Astrocyte (in vitro differentiated cells and primary cell): ENCODE results near the gene IGFBP2. TPM values are rescaled to one million over a fixed set of nuclear protein-coding genes. Genes with fewer than 3 reads are reported as not detected.

Experiments used
- DNase-seq: peaks from one replicate; pipeline ENCODE4 v3.0.0-alpha.2; 2010; ENCODE audit warnings: low read depth
- FAIRE-seq: peaks from 2 replicates; lab custom pipeline; 2011; peaks lifted over from hg19 to GRCh38; lab: Jason Lieb, UNC
- H2AFZ ChIP-seq: 2 replicates; pipeline ENCODE4 v1.6.0; 2012; ENCODE audit warnings: low read depth, low read length, inconsistent platforms
- H3K27ac ChIP-seq: 2 replicates; pipeline ENCODE4 v1.5.1; 2011; ENCODE audit warnings: low read depth, low read length, inconsistent platforms
- H3K27me3 ChIP-seq: 2 replicates; pipeline ENCODE4 v1.6.0; 2011; ENCODE audit warnings: low read length, inconsistent platforms; ENCODE audit not compliant: insufficient read depth
- H3K36me3 ChIP-seq: 2 replicates; pipeline ENCODE4 v1.5.1; 2011; ENCODE audit warnings: low read length, inconsistent platforms; ENCODE audit not compliant: insufficient read depth
- H3K4me1 ChIP-seq: 2 replicates; pipeline ENCODE4 v1.5.1; 2011; ENCODE audit warnings: low read length, inconsistent platforms; ENCODE audit not compliant: insufficient read depth
- H3K4me2 ChIP-seq: 2 replicates; pipeline ENCODE4 v1.6.0; 2012; ENCODE audit warnings: low read length, inconsistent platforms
- H3K4me3 ChIP-seq: 2 replicates; pipeline ENCODE4 v1.5.1; 2011; ENCODE audit warnings: low read depth, mild to moderate bottlenecking, low read length, inconsistent platforms; ENCODE audit not compliant: insufficient read depth
- H3K79me2 ChIP-seq: 2 replicates; pipeline ENCODE4 v1.6.0; 2012; ENCODE audit warnings: mild to moderate bottlenecking, low read length, inconsistent platforms; ENCODE audit not compliant: insufficient read depth
- H3K9ac ChIP-seq: 2 replicates; pipeline ENCODE4 v1.6.0; 2012; ENCODE audit warnings: mild to moderate bottlenecking, low read length, inconsistent platforms
- H3K9me3 ChIP-seq: 2 replicates; pipeline ENCODE4 v1.5.1; 2012; ENCODE audit warnings: low read depth, mild to moderate bottlenecking, low read length, inconsistent platforms; ENCODE audit not compliant: insufficient read depth
- H4K20me1 ChIP-seq: 2 replicates; pipeline ENCODE4 v1.6.0; 2012; ENCODE audit warnings: low read length, inconsistent platforms; ENCODE audit not compliant: insufficient read depth
- H3K27ac Mint-ChIP-seq: one replicate; pipeline ENCODE4 v1.8.0; 2021; ENCODE audit warnings: mild to moderate bottlenecking, mixed read lengths; ENCODE audit not compliant: unreplicated experiment
- H3K27me3 Mint-ChIP-seq: one replicate; pipeline ENCODE4 v1.8.0; 2021; ENCODE audit warnings: low read depth, mixed read lengths; ENCODE audit not compliant: unreplicated experiment
- H3K36me3 Mint-ChIP-seq: one replicate; pipeline ENCODE4 v1.8.0; 2021; ENCODE audit warnings: low read depth, mixed read lengths; ENCODE audit not compliant: unreplicated experiment
- H3K4me1 Mint-ChIP-seq: one replicate; pipeline ENCODE4 v1.8.0; 2021; ENCODE audit warnings: low read depth, mixed read lengths; ENCODE audit not compliant: unreplicated experiment
- H3K4me3 Mint-ChIP-seq: one replicate; pipeline ENCODE4 v1.8.0; 2021; ENCODE audit warnings: mild to moderate bottlenecking, moderate library complexity, mixed read lengths; ENCODE audit not compliant: unreplicated experiment
- H3K9me3 Mint-ChIP-seq: one replicate; pipeline ENCODE4 v1.8.0; 2021; ENCODE audit warnings: mild to moderate bottlenecking, mixed read lengths; ENCODE audit not compliant: unreplicated experiment
- EZH2 ChIP-seq: IDR thresholded peaks from 2 replicates; pipeline ENCODE4 v1.6.1; 2012; ENCODE audit warnings: mild to moderate bottlenecking, low read length, inconsistent platforms; ENCODE audit not compliant: insufficient read depth
- total RNA-seq: library from RNA; stranded (reverse); gene quantifications from 2 replicates; pipeline ENCODE4 v1.2.1, GENCODE V29; 2021
- TF ChIP-seq, protein P1 (sequence below): IDR thresholded peaks from 2 replicates; pipeline ENCODE4 v1.5.1; 2011; ENCODE audit warnings: low read depth, mild to moderate bottlenecking, inconsistent platforms, low read length, moderate library complexity; ENCODE audit not compliant: insufficient read depth

IGFBP2 gene
- total RNA-seq, 1 donor from 2014 or later: 944 TPM

DNA sequence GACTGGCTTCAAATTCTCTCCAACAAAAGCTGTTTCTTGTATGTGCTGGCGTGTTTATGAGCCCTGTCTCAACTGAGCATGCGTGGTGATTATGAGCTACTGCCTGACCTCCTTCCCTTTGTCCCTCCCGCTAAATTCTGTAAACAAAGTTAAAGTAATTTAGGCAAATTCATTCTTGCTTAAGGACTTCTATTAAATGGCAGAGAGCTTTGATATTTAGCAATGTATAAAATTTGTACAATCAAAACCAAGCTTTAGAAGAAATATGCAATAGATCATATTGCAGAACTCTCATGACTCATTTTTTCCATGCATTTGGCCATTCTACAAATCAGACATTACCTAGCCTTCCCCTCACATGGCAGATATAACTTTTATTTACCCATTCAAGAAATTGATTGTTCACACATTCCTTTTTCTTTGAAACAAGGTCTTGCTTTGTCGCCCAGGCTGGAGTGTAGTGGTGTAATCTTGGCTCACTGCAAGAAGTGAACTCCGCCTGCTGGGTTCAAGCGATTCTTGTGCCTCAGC, 18.2 kb downstream of the IGFBP2 start:
- H3K4me1 Mint-ChIP-seq: peaks cover 52% of the 10 kb centered on the region
- no peak for TF ChIP-seq EZH2
- TF ChIP-seq, protein P1, sequence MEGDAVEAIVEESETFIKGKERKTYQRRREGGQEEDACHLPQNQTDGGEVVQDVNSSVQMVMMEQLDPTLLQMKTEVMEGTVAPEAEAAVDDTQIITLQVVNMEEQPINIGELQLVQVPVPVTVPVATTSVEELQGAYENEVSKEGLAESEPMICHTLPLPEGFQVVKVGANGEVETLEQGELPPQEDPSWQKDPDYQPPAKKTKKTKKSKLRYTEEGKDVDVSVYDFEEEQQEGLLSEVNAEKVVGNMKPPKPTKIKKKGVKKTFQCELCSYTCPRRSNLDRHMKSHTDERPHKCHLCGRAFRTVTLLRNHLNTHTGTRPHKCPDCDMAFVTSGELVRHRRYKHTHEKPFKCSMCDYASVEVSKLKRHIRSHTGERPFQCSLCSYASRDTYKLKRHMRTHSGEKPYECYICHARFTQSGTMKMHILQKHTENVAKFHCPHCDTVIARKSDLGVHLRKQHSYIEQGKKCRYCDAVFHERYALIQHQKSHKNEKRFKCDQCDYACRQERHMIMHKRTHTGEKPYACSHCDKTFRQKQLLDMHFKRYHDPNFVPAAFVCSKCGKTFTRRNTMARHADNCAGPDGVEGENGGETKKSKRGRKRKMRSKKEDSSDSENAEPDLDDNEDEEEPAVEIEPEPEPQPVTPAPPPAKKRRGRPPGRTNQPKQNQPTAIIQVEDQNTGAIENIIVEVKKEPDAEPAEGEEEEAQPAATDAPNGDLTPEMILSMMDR: no peak
- DNase-seq: peak; percentile 86
- Histone ChIP-seq H3K9me3 (no peaks in the 10 kb centered on the region), H3K27ac (no peak overlapping the region), H3K27me3 (no peaks in the 10 kb centered on the region), H3K79me2 (peaks cover 60% of the 10 kb centered on the region), H3K4me3 (no peak overlapping the region), H2AFZ (no peak overlapping the region), H3K4me1 (peaks cover 11% of the 10 kb centered on the region), H3K9ac (no peak overlapping the region), H3K36me3 (no peaks in the 10 kb centered on the region), H3K4me2 (no peak overlapping the region), H4K20me1 (peaks cover 36% of the 10 kb centered on the region)
- H3K27me3 Mint-ChIP-seq: no peaks in the 10 kb centered on the region
- no peak overlapping the region for H3K4me3 Mint-ChIP-seq
- no peaks in the 10 kb centered on the region for H3K9me3 Mint-ChIP-seq
- peak overlapping the region; percentile 70 for H3K27ac Mint-ChIP-seq
- peak; percentile 58 for FAIRE-seq
- H3K36me3 Mint-ChIP-seq: peaks cover 24% of the 10 kb centered on the region

DNA sequence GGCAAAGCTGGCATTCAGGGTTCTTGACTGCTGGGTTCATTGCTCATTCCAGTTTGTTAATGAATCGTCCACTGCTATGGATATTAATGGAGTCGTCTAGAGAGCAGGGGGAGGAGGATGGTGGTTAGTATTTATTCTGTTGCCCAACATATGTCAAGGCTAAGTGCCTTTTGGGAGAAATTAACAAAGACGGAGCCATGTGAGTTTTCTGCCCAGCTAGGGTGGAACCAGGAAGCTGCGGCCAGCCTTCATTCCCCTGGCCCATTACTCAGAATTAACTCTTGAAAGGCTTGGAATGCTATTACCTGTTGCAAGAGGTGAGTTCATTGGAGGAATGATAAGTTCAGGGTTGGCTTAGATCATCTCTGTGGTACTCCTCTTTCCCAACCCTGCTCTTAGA, 19.3 kb downstream of the IGFBP2 start:
- Histone ChIP-seq H3K4me1 (peaks cover 11% of the 10 kb centered on the region), H3K79me2 (peaks cover 63% of the 10 kb centered on the region), H3K9me3 (no peaks in the 10 kb centered on the region), H3K4me2 (no peak overlapping the region), H3K4me3 (no peak overlapping the region), H4K20me1 (peaks cover 47% of the 10 kb centered on the region), H3K27ac (no peak overlapping the region), H3K36me3 (no peaks in the 10 kb centered on the region), H2AFZ (no peak overlapping the region), H3K9ac (no peak overlapping the region), H3K27me3 (no peaks in the 10 kb centered on the region)
- H3K36me3 Mint-ChIP-seq: peaks cover 24% of the 10 kb centered on the region
- no peaks in the 10 kb centered on the region for H3K27me3 Mint-ChIP-seq
- H3K9me3 Mint-ChIP-seq: no peaks in the 10 kb centered on the region
- no peak overlapping the region for H3K27ac Mint-ChIP-seq
- TF ChIP-seq EZH2: no peak
- TF ChIP-seq, protein P1: no peak
- no peak overlapping the region for H3K4me3 Mint-ChIP-seq
- H3K4me1 Mint-ChIP-seq: peaks cover 52% of the 10 kb centered on the region
- DNase-seq: no peak
- FAIRE-seq: no peak

DNA sequence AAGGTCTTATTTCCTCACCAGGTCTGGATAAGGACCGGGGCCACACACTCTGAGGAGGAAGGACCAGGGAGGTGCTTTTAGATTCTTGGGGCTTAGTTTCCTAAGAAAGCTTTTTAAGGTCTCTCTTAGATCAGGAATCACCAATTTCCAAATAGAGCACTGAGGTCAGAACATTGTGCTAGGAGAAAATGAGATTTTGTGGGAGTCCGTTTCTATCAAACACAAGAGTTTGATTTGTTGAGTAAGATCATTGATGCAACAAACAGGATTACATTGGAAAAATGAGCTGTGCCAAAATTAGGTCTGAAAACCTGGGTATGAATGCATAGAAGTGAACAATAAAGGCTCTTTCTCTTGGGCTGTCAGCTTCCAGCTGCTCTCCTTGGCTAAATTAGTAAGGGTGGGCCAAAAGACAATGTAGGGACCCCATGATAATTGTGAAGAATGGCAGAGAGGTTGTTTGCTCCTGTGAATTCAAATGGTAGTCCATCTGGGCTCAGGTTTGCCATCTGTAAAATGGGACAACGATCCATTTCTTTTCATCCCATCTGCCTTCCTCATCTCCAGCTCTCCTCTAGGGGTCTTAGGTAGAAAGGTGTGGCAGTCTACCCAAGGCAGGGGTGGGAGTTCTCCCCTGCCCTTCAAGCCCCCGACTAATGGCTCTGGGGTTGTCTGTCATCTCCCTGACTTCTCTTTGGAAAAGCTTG, 20.0 kb downstream of the IGFBP2 start:
- peaks cover 63% of the 10 kb centered on the region for H3K79me2 ChIP-seq
- no peak overlapping the region for H3K9ac ChIP-seq
- H4K20me1 ChIP-seq: peaks cover 52% of the 10 kb centered on the region
- no peaks in the 10 kb centered on the region for H3K27me3 ChIP-seq
- H3K9me3 Mint-ChIP-seq: no peaks in the 10 kb centered on the region
- no peak for TF ChIP-seq EZH2
- TF ChIP-seq, protein P1: no peak
- no peak overlapping the region for H3K4me3 Mint-ChIP-seq
- H3K4me1 Mint-ChIP-seq: peaks cover 53% of the 10 kb centered on the region
- no peaks in the 10 kb centered on the region for H3K36me3 ChIP-seq
- no peak overlapping the region for H3K27ac ChIP-seq
- H3K9me3 ChIP-seq: no peaks in the 10 kb centered on the region
- peaks cover 5% of the 10 kb centered on the region for H3K4me1 ChIP-seq
- H3K27me3 Mint-ChIP-seq: no peaks in the 10 kb centered on the region
- no peak overlapping the region for H3K27ac Mint-ChIP-seq
- H3K4me2 ChIP-seq: no peak overlapping the region
- FAIRE-seq: no peak
- peaks cover 23% of the 10 kb centered on the region for H3K36me3 Mint-ChIP-seq
- no peak for DNase-seq
- H3K4me3 ChIP-seq: no peak overlapping the region
- H2AFZ ChIP-seq: no peak overlapping the region
